Stomach (tissue), 9 donors: ENCODE measurements around the gene PCK2. TPM values are rescaled to one million over a fixed set of nuclear protein-coding genes. Genes with fewer than 3 reads are reported as not detected.

Experiments
- DNase-seq, 2 donors: peaks; one replicate each; pipeline versions ENCODE4 v3.0.0 to v3.0.0-alpha.2; 2013 to 2019
- H3K27ac ChIP-seq, 5 donors: fragments of 200-600 bp in 4 of 5; sonication (generic) in 4 of 5; one replicate each; pipeline ENCODE4 v1.5.1; 2013 to 2019; ENCODE audit warnings: mild to moderate bottlenecking in 1 of 5, moderate library complexity in 1 of 5
- H3K27me3 ChIP-seq, 3 donors: fragments of 200-600 bp; sonication (generic); one replicate each; pipeline ENCODE4 v1.5.1; 2017 to 2019; ENCODE audit warnings: mixed run types in 1 of 3
- H3K36me3 ChIP-seq, 4 donors: fragments of 200-600 bp; sonication (generic); 1 replicate in 3 of 4; 2 replicates in 1 of 4; pipeline ENCODE4 v1.5.1; 2016 to 2019
- H3K4me1 ChIP-seq, 4 donors: fragments of 200-600 bp; sonication (generic); one replicate each; pipeline ENCODE4 v1.5.1; 2016 to 2019
- H3K4me3 ChIP-seq, 4 donors: fragments of 200-600 bp; sonication (generic) in 3 of 4; one replicate each; pipeline ENCODE4 v1.5.1; 2016 to 2019; ENCODE audit warnings: mild to moderate bottlenecking in 1 of 4
- H3K9me3 ChIP-seq, 4 donors: fragments of 200-600 bp; sonication (generic); one replicate each; pipeline ENCODE4 v1.5.1; 2016 to 2019
- EP300 ChIP-seq: sonication (generic); formaldehyde crosslinking; IDR thresholded peaks from one replicate; pipeline ENCODE4 v1.6.1; 2017; ENCODE audit warnings: antibody characterized with exemption
- POLR2A ChIP-seq, 4 donors: fragments of 450-650 bp; IDR thresholded peaks; one replicate each; pipeline ENCODE4 v1.6.1; 2016; ENCODE audit warnings: antibody characterized with exemption in 4 of 4, control low read depth in 2 of 4, mild to moderate bottlenecking in 1 of 4, moderate library complexity in 1 of 4
- POLR2AphosphoS5 ChIP-seq, 3 donors: sonication (generic); formaldehyde crosslinking; IDR thresholded peaks; one replicate each; pipeline ENCODE4 v1.6.1; 2016; ENCODE audit warnings: antibody characterized with exemption in 3 of 3
- WGBS, 5 donors: extraction: QIAGEN DNeasy Blood & Tissue Kit in 3 of 5; methylation state at CpG; one replicate each; pipeline versions ENCODE4 v1.1.5 to v1.1.7; 2013 to 2018; 5-methylcytosine and 5-hydroxymethylcytosine counted together
- intact Hi-C: fragments of 100-400 bp; cut with DNase I; formaldehyde crosslinking; loops from one replicate; pipeline ENCODE4 v1.15.1; 2023; ENCODE audit warnings: low total_unique reads
- polyA plus RNA-seq, 3 donors: library from polyadenylated mRNA; stranded (reverse); fragments of 200-250 nt; gene quantifications; one replicate each; pipeline ENCODE4 v1.2.3, GENCODE V29; 2013
- total RNA-seq, 5 donors: library from RNA; depleted of rRNA; stranded (reverse); fragments of >200 nt; gene quantifications; one replicate each; pipeline versions ENCODE4 v1.1.0 to v1.2.3, GENCODE V29; 2014 to 2016
- TF ChIP-seq, protein P1 (sequence below), 7 experiments: fragments of 450-650 bp in 4 of 7; fragments of 200-600 bp in 3 of 7; sonication (generic) in 3 of 7; IDR thresholded peaks; one replicate each; pipeline ENCODE4 v1.5.1; 2016 to 2019; ENCODE audit warnings: antibody characterized with exemption in 7 of 7, control low read depth in 2 of 7, mild to moderate bottlenecking in 1 of 7
- donor health status: healthy with polysubstance abuse.
- donor health status: Bipolar disorder and iron deficiency.
- donor health status: healthy.

PCK2 gene
- total and polyA plus RNA-seq, 8 donors, result 2.3 to 168 (median 14.6) TPM

DNA sequence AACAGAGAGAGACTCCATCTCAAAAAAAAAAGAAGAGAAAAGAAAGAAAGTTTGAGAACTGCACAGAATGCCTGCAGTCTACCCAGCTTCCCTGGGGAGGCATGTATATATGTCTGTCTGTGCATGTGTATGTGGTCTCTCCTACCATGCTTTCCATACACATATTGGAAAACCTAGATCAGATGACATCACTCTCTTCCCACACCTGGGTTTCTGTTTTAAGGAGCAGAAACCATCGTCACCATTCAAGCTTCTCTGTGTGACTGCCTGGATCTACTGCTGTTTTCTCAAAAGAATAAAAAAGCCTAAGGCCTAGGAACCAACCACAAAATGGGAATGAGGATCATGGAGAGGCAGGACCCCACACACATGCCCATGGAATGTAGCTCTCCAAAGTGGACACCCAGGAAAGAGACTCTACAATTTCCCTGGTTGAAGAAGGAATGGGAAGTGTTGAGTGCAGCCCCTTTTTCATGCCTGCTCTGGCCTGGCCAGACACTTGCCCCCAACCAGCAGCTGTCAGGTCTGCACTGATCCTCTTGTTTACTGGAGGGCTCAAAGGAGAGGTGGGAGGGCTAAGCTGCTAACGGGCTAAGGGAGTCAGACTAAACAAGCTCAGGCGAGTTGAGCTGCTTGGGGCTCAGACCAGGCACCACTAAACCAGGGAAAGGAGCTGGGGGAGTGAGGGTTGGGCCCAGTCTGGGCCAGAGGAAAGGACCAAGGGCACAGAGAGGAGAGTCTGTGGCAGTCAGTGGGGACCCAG, 7.7 kb upstream of the PCK2 start:
- no peak for DNase-seq
- Histone ChIP-seq H3K27me3 (peaks cover 0 to 12% (median 0%) of the 10 kb centered on the region in 3 donors), H3K4me3 (no peak overlapping the region), H3K9me3 (no peaks in the 10 kb centered on the region), H3K4me1 (peaks cover 0 to 18% (median 8%) of the 10 kb centered on the region in 4 donors), H3K27ac (no peak overlapping the region), H3K36me3 (no peaks in the 10 kb centered on the region)
- TF ChIP-seq POLR2AphosphoS5 (IDR thresholded peaks at IDR 0.05), result no peak
- TF ChIP-seq EP300, result no peak
- TF ChIP-seq, protein P1, sequence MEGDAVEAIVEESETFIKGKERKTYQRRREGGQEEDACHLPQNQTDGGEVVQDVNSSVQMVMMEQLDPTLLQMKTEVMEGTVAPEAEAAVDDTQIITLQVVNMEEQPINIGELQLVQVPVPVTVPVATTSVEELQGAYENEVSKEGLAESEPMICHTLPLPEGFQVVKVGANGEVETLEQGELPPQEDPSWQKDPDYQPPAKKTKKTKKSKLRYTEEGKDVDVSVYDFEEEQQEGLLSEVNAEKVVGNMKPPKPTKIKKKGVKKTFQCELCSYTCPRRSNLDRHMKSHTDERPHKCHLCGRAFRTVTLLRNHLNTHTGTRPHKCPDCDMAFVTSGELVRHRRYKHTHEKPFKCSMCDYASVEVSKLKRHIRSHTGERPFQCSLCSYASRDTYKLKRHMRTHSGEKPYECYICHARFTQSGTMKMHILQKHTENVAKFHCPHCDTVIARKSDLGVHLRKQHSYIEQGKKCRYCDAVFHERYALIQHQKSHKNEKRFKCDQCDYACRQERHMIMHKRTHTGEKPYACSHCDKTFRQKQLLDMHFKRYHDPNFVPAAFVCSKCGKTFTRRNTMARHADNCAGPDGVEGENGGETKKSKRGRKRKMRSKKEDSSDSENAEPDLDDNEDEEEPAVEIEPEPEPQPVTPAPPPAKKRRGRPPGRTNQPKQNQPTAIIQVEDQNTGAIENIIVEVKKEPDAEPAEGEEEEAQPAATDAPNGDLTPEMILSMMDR (IDR thresholded peaks at IDR 0.05), result no peak
- no peak for TF ChIP-seq POLR2A (IDR thresholded peaks at IDR 0.05)
- intact Hi-C loops, result no loop called here
- WGBS, 5 donors, result 78 to 87% (median 83%) methylated on average over 3 of the region's 3 CpGs

DNA sequence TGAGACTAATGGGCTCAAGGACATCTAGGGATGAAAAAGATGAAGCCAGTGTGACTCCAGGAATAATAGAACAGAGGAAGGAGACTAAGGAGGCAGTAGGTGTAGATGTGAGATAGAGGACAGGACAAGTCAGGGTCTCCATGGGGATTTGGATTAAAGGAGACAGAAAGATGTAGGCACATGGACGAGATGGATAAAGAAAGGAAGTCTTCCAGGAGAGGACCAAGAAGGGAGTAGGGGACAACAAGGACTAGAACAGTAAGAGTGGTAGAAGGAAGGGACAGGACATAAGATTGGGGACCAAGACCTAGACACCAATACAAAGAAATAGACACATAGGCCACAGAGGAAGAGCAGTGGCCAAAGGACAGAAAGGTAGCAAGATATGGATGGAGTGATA, 7.1 kb upstream of the PCK2 start:
- 84 to 93% (median 89%) methylated on average over 1 of the region's 1 CpG for WGBS, 5 donors
- peaks cover 0 to 8% (median 0%) of the 10 kb centered on the region in 3 donors for H3K27me3 ChIP-seq

DNA sequence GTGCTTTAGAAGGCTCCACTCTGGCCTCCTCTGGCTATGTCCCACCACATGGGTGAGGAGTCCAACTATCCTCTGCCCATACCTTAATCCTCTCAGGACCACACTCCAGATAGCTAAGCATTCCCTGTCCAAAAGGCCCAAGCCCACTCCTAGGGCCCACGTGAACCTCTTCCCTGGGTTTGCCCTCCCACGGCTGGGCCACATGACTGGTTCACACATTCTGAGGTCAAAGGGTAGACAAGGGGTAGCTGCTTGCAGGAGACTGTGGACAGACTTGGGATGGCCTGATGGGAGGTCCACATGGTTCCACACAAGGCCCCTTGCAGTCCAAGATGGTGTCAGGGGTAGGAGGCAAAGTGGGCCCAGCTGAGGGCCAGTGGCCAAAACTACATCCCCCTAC, 6.0 kb upstream of the PCK2 start:
- TF ChIP-seq POLR2AphosphoS5 (IDR thresholded peaks at IDR 0.05) (no peak), POLR2A (IDR thresholded peaks at IDR 0.05) (no peak), EP300 (no peak)
- TF ChIP-seq, protein P1 (IDR thresholded peaks at IDR 0.05), result no peak
- H3K4me1 ChIP-seq, result peaks cover 4 to 28% (median 15%) of the 10 kb centered on the region in 4 donors
- no peak overlapping the region for H3K4me3 ChIP-seq
- 81 to 92% (median 83%) methylated on average over 2 of the region's 2 CpGs for WGBS, 5 donors
- intact Hi-C loops, result no loop called here
- H3K36me3 ChIP-seq, result no peaks in the 10 kb centered on the region
- H3K27me3 ChIP-seq, result no peaks in the 10 kb centered on the region
- H3K27ac ChIP-seq, result no peak overlapping the region
- H3K9me3 ChIP-seq, result no peaks in the 10 kb centered on the region
- DNase-seq, result no peak

More for the DNA sequence above, 7.1 kb upstream of the PCK2 start:
- H3K27ac ChIP-seq, result no peak overlapping the region
- DNase-seq, result no peak
- H3K36me3 ChIP-seq, result no peaks in the 10 kb centered on the region
- intact Hi-C loops, result no loop called here
- H3K4me3 ChIP-seq, result no peak overlapping the region
- TF ChIP-seq POLR2AphosphoS5 (IDR thresholded peaks at IDR 0.05), result no peak
- TF ChIP-seq POLR2A (IDR thresholded peaks at IDR 0.05), result no peak
- TF ChIP-seq, protein P1 (IDR thresholded peaks at IDR 0.05), result no peak
- TF ChIP-seq EP300, result no peak
- H3K4me1 ChIP-seq, result peaks cover 0 to 18% (median 8%) of the 10 kb centered on the region in 4 donors
- H3K9me3 ChIP-seq, result no peaks in the 10 kb centered on the region

DNA sequence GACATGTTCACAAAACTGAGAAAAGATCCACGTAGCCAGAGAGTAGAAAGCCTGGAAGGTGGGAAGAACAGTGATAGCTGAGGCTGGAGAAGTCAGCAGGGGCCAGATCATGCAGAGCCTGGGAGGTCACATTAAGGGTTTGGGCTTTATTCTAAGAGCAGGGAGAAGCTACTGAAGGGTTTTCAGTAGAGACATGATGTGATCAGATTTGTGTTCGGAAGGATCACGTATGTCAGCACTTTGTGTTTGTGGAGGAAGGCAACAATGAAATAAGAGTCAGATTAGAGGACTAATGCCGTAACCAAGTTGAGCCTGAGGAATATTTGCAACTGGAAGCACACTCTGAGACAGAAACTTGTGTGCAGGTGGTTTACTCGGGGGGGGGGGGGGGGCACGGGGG, 4.2 kb upstream of the PCK2 start:
- no peak overlapping the region for H3K27ac ChIP-seq
- TF ChIP-seq, protein P1 (IDR thresholded peaks at IDR 0.05), result no peak
- TF ChIP-seq POLR2A (IDR thresholded peaks at IDR 0.05), result no peak
- no peak for TF ChIP-seq POLR2AphosphoS5 (IDR thresholded peaks at IDR 0.05)
- TF ChIP-seq EP300, result no peak
- no peaks in the 10 kb centered on the region for H3K27me3 ChIP-seq
- 64 to 79% (median 74%) methylated on average over 6 of the region's 6 CpGs for WGBS, 5 donors
- peaks cover 10 to 41% (median 23%) of the 10 kb centered on the region in 4 donors for H3K4me1 ChIP-seq
- no peak overlapping the region for H3K4me3 ChIP-seq
- intact Hi-C loops, result no loop called here
- DNase-seq, result no peak
- no peaks in the 10 kb centered on the region for H3K36me3 ChIP-seq
- H3K9me3 ChIP-seq, result no peaks in the 10 kb centered on the region
